SK-N-MC (cell line): ENCODE measurements around the gene MMD2.
"Not testable (repeated sequence)": the region's sequence is repeated elsewhere in the genome, so short reads cannot be mapped to it uniquely, and the experiment has no call there.

Experiments used
- DNase-seq: peaks from one replicate; pipeline ENCODE4 v3.0.0-alpha.2; 2011; ENCODE audit warnings: low read depth, low spot score
- H3K27ac ChIP-seq: fragments of 200-600 bp; sonication (generic); 2 replicates; pipeline ENCODE4 v1.5.1; 2016; ENCODE audit warnings: mixed run types
- H3K36me3 ChIP-seq: fragments of 200-600 bp; sonication (generic); 2 replicates; pipeline ENCODE4 v1.6.1; 2017; ENCODE audit warnings: antibody characterized with exemption, low read length, mixed read lengths; ENCODE audit not compliant: insufficient read depth
- H3K4me3 ChIP-seq: fragments of 200-600 bp; sonication (generic); 2 replicates; pipeline ENCODE4 v1.5.1; 2016
- H3K9ac ChIP-seq: fragments of 200-600 bp; sonication (generic); 2 replicates; pipeline ENCODE4 v1.8.0; 2017; ENCODE audit warnings: mixed run types, mixed read lengths; ENCODE audit not compliant: insufficient read length
- H3K9me3 ChIP-seq: fragments of 200-600 bp; sonication (generic); 2 replicates; pipeline ENCODE4 v1.6.1; 2017; ENCODE audit warnings: low read depth, mild to moderate bottlenecking, antibody characterized with exemption, low read length, moderate library complexity, mixed read lengths
- EZH2 ChIP-seq: fragments of 200-600 bp; sonication (generic); IDR thresholded peaks from one replicate; pipeline ENCODE4 v1.6.1; 2017; ENCODE audit warnings: antibody characterized with exemption
- FOXP2 ChIP-seq: optimal IDR thresholded peaks from 2 replicates; pipeline ENCODE3; 2011; ENCODE audit warnings: mild to moderate bottlenecking, moderate library complexity; ENCODE audit not compliant: insufficient read depth; ENCODE audit errors: extremely low read length, control extremely low read depth
- POLR2AphosphoS5 ChIP-seq: IDR thresholded peaks from 2 replicates; pipeline ENCODE4 v1.6.1; 2012; ENCODE audit warnings: mild to moderate bottlenecking, low read depth, low read length, borderline replicate concordance

MMD2 gene

DNA sequence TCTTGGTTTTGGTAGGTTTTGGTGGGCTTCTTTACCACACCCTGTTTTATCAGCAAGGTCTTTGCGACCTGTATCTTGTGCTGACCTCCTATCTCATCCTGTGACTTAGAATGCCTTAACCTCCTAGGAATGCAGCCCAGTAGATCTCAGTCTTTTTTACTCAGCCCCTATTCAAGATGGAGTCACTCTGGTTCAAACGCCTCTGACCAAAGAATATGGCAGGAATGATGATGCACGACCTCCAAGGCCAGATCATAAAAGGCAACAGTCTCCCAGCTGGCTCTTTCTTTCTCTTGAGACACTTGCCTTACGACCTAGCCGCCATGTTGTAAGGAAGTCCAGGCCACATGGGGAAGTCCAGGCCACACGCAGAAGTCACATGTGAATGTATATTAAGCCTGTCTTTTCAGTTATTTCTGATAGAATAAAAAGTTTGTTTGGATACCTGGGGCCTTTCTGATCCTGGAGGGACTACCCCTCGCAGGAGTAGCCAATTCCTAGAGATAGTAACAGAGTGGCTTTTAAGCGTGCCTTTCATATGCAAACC, 65.0 kb downstream of the MMD2 start:
- Histone ChIP-seq H3K36me3 (no peaks in the 10 kb centered on the region), H3K9me3 (no peaks in the 10 kb centered on the region)
- no peak for TF ChIP-seq FOXP2

DNA sequence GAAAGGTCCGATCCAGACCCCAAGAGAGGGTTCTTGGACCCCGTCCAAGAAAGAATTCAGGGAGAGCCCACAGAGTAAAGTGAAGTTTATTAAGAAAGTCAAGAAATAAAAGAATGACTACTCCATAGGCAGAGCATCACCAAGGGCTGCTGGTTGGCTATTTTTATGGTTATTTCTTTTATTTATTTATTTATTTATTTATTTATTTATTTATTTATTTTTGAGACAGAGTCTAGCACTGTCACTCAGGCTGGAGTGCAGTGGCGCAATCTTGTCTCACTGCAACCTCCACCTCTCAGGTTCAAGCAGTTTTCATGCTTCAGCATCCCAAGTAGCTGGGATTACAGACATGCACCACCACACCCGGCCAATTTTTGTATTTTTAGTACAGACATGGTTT, 65.8 kb downstream of the MMD2 start:
- not testable (repeated sequence) for H3K36me3 ChIP-seq, H3K27ac ChIP-seq, DNase-seq, H3K9ac ChIP-seq, H3K4me3 ChIP-seq, H3K9me3 ChIP-seq

More for the DNA sequence above, 65.0 kb downstream of the MMD2 start:
- Histone ChIP-seq H3K9ac (no peak overlapping the region), H3K4me3 (no peak overlapping the region), H3K27ac (no peak overlapping the region)
- DNase-seq: no peak

DNA sequence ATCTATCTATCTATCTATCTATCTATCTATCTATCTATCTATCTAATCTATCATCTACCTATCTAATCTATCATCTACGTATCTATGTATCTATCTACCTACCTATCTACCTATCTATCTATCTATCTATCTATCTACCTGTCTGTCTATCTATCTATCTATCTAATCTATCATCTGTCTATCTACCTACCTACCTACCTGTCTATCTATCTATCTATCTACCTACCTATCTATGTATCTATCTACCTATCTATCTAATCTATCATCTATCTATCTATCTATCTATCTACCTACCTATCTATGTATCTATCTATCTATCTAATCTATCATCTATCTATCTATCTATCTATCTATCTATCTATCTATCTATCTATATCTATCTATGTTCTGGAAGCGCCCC, 67.5 kb downstream of the MMD2 start:
- H3K27ac ChIP-seq, DNase-seq, H3K36me3 ChIP-seq, H3K9me3 ChIP-seq, H3K4me3 ChIP-seq, H3K9ac ChIP-seq: not testable (repeated sequence)

DNA sequence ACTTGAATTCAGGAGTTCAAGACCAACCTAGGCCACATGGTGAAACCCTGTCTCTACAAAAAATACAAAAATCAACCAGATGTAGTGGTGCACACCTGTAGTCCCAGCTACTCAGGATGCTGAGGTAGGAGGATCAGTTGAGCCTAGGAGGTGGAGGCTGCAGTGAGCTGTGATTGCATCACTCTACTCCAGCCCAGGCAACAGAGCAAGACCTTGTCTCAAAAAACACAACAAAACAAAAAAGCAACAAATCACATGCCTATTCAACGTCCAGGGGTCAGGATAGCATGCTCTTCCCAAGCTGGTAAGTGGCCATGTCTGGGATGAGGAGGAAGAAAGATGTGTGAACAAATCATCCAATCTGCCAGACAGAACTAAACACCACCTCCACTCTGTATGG, 69.3 kb downstream of the MMD2 start:
- Histone ChIP-seq H3K4me3 (no peak overlapping the region), H3K9ac (no peak overlapping the region), H3K36me3 (no peaks in the 10 kb centered on the region), H3K27ac (no peak overlapping the region), H3K9me3 (no peaks in the 10 kb centered on the region)
- TF ChIP-seq EZH2 (no peak), FOXP2 (no peak), POLR2AphosphoS5 (no peak)
- no peak for DNase-seq

DNA sequence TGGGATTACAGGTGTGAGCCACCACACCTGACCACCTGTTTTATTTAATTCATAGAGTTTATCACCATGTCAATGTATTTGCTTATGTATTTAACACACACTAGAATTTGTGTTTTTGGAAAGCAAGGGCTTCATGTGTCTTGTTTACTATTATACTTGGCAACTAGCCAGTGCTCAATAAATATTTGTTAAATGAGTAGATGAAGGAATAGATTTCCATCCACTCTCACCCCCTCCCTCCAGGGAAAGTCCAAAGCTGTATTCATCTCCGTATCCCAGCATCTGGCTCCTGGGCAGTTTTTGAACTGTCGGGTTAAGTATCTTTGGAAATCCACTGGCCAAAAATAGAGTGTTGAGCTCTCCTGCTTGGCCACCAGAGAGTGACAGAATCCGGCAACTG, 70.8 kb downstream of the MMD2 start:
- no peaks in the 10 kb centered on the region for H3K36me3 ChIP-seq
- TF ChIP-seq EZH2 (no peak), POLR2AphosphoS5 (no peak), FOXP2 (no peak)
- no peak overlapping the region for H3K9ac ChIP-seq
- no peak overlapping the region for H3K4me3 ChIP-seq
- H3K9me3 ChIP-seq: no peaks in the 10 kb centered on the region
- no peak overlapping the region for H3K27ac ChIP-seq
- no peak for DNase-seq

DNA sequence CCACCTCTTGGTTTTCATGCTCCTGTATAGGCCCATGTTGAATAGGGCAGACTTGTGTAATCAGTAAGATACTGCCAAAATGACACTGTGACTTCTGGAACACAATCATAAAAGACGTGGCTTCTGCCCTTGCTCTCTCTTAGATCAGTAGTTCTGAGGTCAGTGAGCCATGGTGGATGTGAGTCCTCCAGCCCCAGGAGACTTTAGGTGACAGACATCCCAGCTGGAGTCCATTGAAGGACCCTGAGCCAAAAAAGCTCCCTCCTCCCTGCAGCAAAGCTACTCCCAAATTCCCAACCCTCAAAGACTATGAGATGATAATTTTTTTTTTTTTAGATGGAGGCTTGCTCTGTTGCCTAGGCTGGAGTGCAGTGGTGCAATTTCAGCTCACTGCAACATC, 72.3 kb downstream of the MMD2 start:
- Histone ChIP-seq H3K9ac (no peak overlapping the region), H3K36me3 (no peaks in the 10 kb centered on the region), H3K4me3 (no peak overlapping the region), H3K9me3 (no peaks in the 10 kb centered on the region), H3K27ac (no peak overlapping the region)
- no peak for DNase-seq
- TF ChIP-seq EZH2 (no peak), FOXP2 (no peak), POLR2AphosphoS5 (no peak)

DNA sequence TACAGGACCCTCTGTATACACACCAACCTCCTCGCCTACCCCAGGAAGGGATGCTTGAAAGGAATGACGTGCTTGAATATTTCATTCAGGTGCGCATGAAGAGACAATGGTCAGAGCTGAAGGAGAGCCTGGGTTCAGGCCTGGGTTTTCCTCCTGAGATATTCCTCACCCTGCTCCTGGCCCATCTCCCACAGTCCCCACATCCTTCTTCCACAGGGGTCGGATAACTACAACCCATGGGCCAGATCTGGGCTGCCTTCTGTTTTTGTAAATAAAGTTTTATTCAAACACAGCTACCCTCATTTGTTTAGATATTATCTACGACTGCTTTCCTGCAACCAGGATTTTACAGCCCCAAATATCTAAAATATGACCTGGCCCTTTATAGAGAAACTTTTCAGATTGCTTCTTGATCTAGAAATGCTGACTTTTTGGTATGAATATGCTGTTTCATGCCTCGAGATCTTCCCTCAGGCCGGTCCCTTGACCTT, 73.6 kb downstream of the MMD2 start:
- TF ChIP-seq EZH2 (no peak), FOXP2 (no peak), POLR2AphosphoS5 (no peak)
- H3K9me3 ChIP-seq: no peaks in the 10 kb centered on the region
- DNase-seq: no peak
- H3K36me3 ChIP-seq: no peaks in the 10 kb centered on the region
- H3K27ac ChIP-seq: no peak overlapping the region
- no peak overlapping the region for H3K4me3 ChIP-seq
- H3K9ac ChIP-seq: no peak overlapping the region

DNA sequence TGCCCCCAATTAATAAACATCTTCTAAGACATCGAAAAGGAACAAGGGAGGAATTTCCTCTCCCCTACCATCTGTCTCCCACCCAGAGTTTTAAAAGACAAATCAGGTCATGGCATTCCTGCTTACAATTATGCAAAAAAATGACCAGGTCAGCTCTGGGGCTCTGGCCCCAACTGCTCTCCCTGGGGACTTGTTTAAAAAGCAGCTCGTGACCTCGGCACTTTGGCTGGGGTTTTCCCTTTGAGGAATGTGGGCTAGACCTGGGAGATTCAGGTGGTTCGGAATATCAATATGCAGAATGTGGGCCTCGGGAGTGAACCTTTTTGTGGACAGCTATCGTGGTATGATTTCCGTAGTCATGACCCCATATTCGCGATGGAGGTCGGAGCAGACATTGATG, 74.8 kb downstream of the MMD2 start:
- TF ChIP-seq POLR2AphosphoS5: no peak
- TF ChIP-seq EZH2: no peak
- no peak for TF ChIP-seq FOXP2
- Histone ChIP-seq H3K9me3 (no peaks in the 10 kb centered on the region), H3K4me3 (no peak overlapping the region; the same call in 1 of the 2 replicates), H3K9ac (no peak overlapping the region), H3K27ac (no peak overlapping the region), H3K36me3 (no peaks in the 10 kb centered on the region)
- DNase-seq: no peak

DNA sequence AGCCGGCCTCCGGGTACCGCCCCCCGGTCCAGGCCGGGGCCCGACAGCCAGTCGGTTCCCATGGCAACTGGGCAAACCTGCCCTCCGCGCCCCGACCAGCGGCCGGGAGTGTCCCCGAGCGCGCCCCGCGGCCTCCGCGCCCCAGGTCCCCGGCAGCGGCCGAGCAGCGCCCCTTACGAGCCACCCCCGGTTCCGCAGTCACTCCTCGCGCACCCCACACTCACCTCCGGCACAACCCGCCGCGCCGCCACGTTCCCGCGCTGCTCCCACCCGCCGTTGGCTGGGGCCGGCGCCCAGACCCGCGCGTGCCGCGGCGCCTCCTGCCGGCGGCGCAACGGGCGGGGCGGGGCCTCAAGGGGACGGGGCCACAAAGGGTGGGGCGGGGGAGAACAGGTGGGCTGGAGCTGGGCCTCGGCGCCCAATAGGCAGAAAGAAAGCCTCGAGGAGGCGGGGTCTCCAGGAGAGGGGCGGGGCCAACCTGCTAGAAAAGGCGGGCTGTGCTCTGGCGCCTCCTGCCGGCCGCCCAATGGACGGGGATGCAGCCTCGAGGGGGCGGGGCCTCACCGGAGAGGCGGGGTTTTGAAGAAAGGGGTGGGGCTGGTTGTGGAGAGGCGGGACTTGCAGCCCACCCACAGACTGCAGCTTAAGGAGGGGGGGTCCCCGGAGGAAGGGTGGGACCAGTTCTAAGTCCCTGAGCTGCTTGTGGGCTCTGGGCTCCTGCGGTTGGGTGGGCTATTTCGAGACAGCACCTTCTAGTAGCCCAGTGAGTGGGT, 75.4 kb downstream of the MMD2 start, which contains the start of gene RADIL:
RADIL (minus strand) TSS at position 345 of the 773 bp plus-strand sequence. CDS start 5,577 bp downstream, outside the sequence.
- peak within 1 kb of the TSS; percentile 67 for H3K9ac ChIP-seq
- H3K36me3 ChIP-seq: no peaks in the 10 kb centered on the region
- H3K9me3 ChIP-seq: no peaks in the 10 kb centered on the region
- peak; percentile 81 for DNase-seq
- peak; percentile 50 for TF ChIP-seq FOXP2
- no peak for TF ChIP-seq EZH2
- TF ChIP-seq POLR2AphosphoS5: no peak
- H3K4me3 ChIP-seq: peak within 1 kb of the TSS; percentile 80
- no peak within 1 kb of the TSS for H3K27ac ChIP-seq
